CD8-positive, alpha-beta memory T cell (primary cell): ENCODE data around the gene LSR. TPM values are rescaled to one million over a fixed set of nuclear protein-coding genes. Genes with fewer than 3 reads are reported as not detected.

Source experiments
- CTCF ChIA-PET: fragments of 350-600 bp; sonication (Branson Sonifier 250); formaldehyde crosslinking; loops from one replicate; lab custom pipeline; 2021; ENCODE audit warnings: antibody characterized with exemption; lab: Charles Lee
- POLR2A ChIA-PET: fragments of 350-600 bp; sonication (Branson Sonifier 250); formaldehyde crosslinking; loops from one replicate; lab custom pipeline; 2021; ENCODE audit warnings: antibody characterized with exemption; lab: Charles Lee
- DNase-seq, 5 donors: peaks; one replicate each; pipeline versions ENCODE4 v3.0.0 to v3.0.0-alpha.2; 2020 to 2022; ENCODE audit warnings: mixed read lengths in 1 of 5
- H3K27ac ChIP-seq: one replicate; pipeline ENCODE4 v1.7.0; 2013; ENCODE audit warnings: low read depth, mild to moderate bottlenecking, low read length, moderate library complexity
- H3K27me3 ChIP-seq: 2 replicates; pipeline ENCODE4 v1.7.0; 2013; ENCODE audit warnings: low read length, mild to moderate bottlenecking; ENCODE audit not compliant: insufficient read depth, poor library complexity, severe bottlenecking
- H3K36me3 ChIP-seq: 2 replicates; pipeline ENCODE4 v1.7.0; 2013; ENCODE audit warnings: mild to moderate bottlenecking, low read length, moderate library complexity; ENCODE audit not compliant: insufficient read depth
- H3K4me1 ChIP-seq: 2 replicates; pipeline ENCODE4 v1.7.0; 2013; ENCODE audit warnings: mild to moderate bottlenecking, low read length, moderate library complexity; ENCODE audit not compliant: insufficient read depth
- H3K4me3 ChIP-seq: 2 replicates; pipeline ENCODE4 v1.7.0; 2013; ENCODE audit warnings: mild to moderate bottlenecking, low read length
- H3K9me3 ChIP-seq: 2 replicates; pipeline ENCODE4 v1.7.0; 2013; ENCODE audit warnings: mild to moderate bottlenecking, low read length
- H3K27ac Mint-ChIP-seq, 8 donors: one replicate each; pipeline ENCODE4 v1.8.0; 2020 to 2021; ENCODE audit warnings: mixed read lengths in 8 of 8, mild to moderate bottlenecking in 6 of 8, inconsistent platforms in 3 of 8, moderate library complexity in 3 of 8
- H3K27me3 Mint-ChIP-seq, 2 donors: one replicate each; pipeline ENCODE4 v1.8.0; 2020 to 2021; ENCODE audit warnings: mixed read lengths in 2 of 2, mild to moderate bottlenecking in 1 of 2, moderate library complexity in 1 of 2
- H3K36me3 Mint-ChIP-seq, 3 donors: one replicate each; pipeline ENCODE4 v1.8.0; 2020 to 2021; ENCODE audit warnings: mixed read lengths in 3 of 3, inconsistent platforms in 1 of 3, mild to moderate bottlenecking in 1 of 3
- H3K4me1 Mint-ChIP-seq, 3 donors: one replicate each; pipeline ENCODE4 v1.8.0; 2020 to 2021; ENCODE audit warnings: mixed read lengths in 3 of 3, inconsistent platforms in 1 of 3, mild to moderate bottlenecking in 1 of 3
- H3K4me3 Mint-ChIP-seq, 7 donors: one replicate each; pipeline ENCODE4 v1.8.0; 2020 to 2021; ENCODE audit warnings: mixed read lengths in 7 of 7, mild to moderate bottlenecking in 6 of 7, moderate library complexity in 4 of 7, inconsistent platforms in 2 of 7
- H3K9me3 Mint-ChIP-seq, 5 donors: one replicate each; pipeline ENCODE4 v1.8.0; 2020 to 2022; ENCODE audit warnings: mixed read lengths in 5 of 5, mild to moderate bottlenecking in 3 of 5, moderate library complexity in 2 of 5, inconsistent platforms in 1 of 5
- polyA plus RNA-seq: library from polyadenylated mRNA; unstranded; fragments of 300-500 nt; fragmentation: Illumina TruSeq; gene quantifications from one replicate; pipeline ENCODE4 v1.2.3, GENCODE V29; 2021
- total RNA-seq, 2 experiments: library from RNA; stranded (reverse); gene quantifications; one replicate each; pipeline ENCODE4 v1.2.3, GENCODE V29; 2021

Gene LSR
- total and polyA plus RNA-seq, 3 experiments from 2014 or later: 23.5 to 77.8 (median 27.5) TPM

GRCh38 chr19:35305181-35305580 lies 56.4 kb downstream of the LSR start:
- Histone ChIP-seq H3K36me3 (no peaks in the 10 kb centered on the region), H3K27me3 (no peaks in the 10 kb centered on the region), H3K27ac (peak overlapping the region; percentile 51), H3K4me3 (no peak overlapping the region), H3K4me1 (no peaks in the 10 kb centered on the region), H3K9me3 (no peaks in the 10 kb centered on the region)
- H3K9me3 Mint-ChIP-seq: no peaks in the 10 kb centered on the region
- ChIA-PET CTCF (no interaction called here), POLR2A (no interaction called here)
- H3K27ac Mint-ChIP-seq: peak overlapping the region in 1 of 8 donors; percentile 70
- H3K4me3 Mint-ChIP-seq: no peak overlapping the region
- no peaks in the 10 kb centered on the region for H3K36me3 Mint-ChIP-seq
- peaks cover 3 to 5% of the 10 kb centered on the region in 2 donors for H3K27me3 Mint-ChIP-seq
- no peak for DNase-seq
- H3K4me1 Mint-ChIP-seq: no peaks in the 10 kb centered on the region

DNA sequence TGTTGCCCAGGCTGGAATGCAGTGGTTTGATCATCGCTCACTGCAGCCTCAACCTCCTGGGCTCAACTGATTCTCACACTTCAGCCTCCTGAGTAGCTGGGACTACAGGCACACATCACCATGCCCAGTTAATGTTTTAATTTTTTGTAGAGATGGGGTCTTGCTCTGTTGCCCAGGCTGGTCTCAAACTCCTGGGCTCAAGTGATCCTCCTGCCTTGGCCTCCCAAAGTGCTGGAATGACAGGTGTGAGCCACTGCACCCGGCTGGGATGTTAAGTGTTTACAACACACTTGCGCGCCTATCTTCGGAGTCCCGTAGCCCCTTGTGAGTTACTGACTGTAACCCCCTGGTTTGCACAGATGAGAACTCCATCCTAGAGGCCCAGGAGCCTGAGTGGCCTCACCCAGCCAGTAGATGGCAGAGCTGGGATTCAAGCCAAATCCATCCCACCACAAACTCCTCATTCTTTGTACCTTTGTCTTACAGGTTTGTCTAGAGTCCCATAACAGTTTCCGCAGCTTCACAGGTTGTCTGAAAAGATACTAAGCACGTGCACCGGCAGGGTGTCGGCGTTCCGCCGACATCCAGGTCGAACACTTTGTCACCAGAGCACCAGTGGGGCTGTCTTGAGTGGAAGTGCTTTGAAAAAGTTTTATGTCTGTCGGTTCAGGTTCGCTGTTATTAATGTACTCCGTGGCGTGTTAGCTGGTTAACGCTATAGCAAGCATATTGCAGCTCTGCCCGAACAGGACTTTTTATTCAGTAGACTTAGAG lies 57.9 kb downstream of the LSR start:
- ChIA-PET CTCF (no interaction called here), POLR2A (no interaction called here)
- Histone ChIP-seq H3K4me3 (no peak overlapping the region), H3K4me1 (no peaks in the 10 kb centered on the region), H3K27ac (no peak overlapping the region), H3K36me3 (no peaks in the 10 kb centered on the region), H3K9me3 (no peaks in the 10 kb centered on the region), H3K27me3 (no peaks in the 10 kb centered on the region)
- no peaks in the 10 kb centered on the region for H3K36me3 Mint-ChIP-seq
- H3K9me3 Mint-ChIP-seq: no peaks in the 10 kb centered on the region
- peaks cover 5 to 8% of the 10 kb centered on the region in 2 donors for H3K27me3 Mint-ChIP-seq
- H3K27ac Mint-ChIP-seq: peak overlapping the region in 1 of 8 donors; percentile 29
- H3K4me3 Mint-ChIP-seq: no peak overlapping the region
- DNase-seq: no peak
- no peaks in the 10 kb centered on the region for H3K4me1 Mint-ChIP-seq

DNA sequence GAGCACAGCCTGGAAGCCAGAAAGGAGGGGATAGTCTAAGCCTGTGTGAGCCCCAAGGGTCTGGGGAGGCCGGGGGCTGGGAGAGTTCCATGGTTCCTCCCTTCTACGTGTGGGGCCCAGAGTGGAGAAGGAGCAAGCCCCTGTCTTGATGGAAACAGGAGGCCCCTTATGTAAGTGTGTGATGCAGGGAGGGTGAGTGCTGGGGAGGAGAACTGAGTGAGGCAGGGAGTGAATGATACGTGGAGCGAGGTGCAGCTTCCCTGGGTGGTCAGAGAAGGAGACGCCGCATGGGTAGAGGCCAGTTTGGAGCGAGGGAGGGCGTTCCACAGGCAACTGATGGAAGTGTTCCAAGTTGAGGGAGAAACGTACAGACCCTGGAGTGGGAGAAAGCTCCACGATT lies 59.1 kb downstream of the LSR start:
- Mint-ChIP-seq H3K4me1 (no peaks in the 10 kb centered on the region), H3K27me3 (peaks cover 4 to 8% of the 10 kb centered on the region in 2 donors), H3K9me3 (no peaks in the 10 kb centered on the region), H3K4me3 (no peak overlapping the region), H3K27ac (no peak overlapping the region), H3K36me3 (no peaks in the 10 kb centered on the region)
- H3K4me1 ChIP-seq: no peaks in the 10 kb centered on the region
- CTCF ChIA-PET: no interaction called here
- H3K4me3 ChIP-seq: no peak overlapping the region
- no peaks in the 10 kb centered on the region for H3K36me3 ChIP-seq
- DNase-seq: no peak
- no peaks in the 10 kb centered on the region for H3K27me3 ChIP-seq
- no peaks in the 10 kb centered on the region for H3K9me3 ChIP-seq
- POLR2A ChIA-PET: no interaction called here
- no peak overlapping the region for H3K27ac ChIP-seq

DNA sequence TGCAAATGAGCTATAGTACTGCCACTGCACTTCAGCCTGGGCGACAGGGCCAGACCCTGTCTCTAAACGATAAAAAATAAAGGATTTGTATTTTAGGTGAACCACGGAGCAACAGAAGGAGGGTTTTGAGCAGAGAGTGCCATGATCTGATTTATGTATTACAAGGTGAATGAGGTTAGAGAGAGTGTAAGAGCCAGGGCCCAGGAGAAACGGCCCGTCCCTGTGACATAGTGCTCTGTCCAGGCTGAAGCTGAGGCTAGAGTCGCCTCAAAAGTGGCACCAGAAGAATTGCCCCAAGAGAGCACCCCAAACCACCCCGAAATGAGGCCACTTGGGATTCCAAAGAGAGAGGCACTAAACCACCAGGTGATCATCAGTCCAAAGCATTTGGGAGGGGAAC lies 60.1 kb downstream of the LSR start:
- H3K36me3 Mint-ChIP-seq: no peaks in the 10 kb centered on the region
- CTCF ChIA-PET: no interaction called here
- H3K27ac Mint-ChIP-seq: no peak overlapping the region
- peak overlapping the region; percentile 61 for H3K27ac ChIP-seq
- no peak overlapping the region for H3K4me3 Mint-ChIP-seq
- H3K27me3 ChIP-seq: no peaks in the 10 kb centered on the region
- no peak overlapping the region for H3K4me3 ChIP-seq
- no peaks in the 10 kb centered on the region for H3K36me3 ChIP-seq
- H3K9me3 Mint-ChIP-seq: no peaks in the 10 kb centered on the region
- H3K9me3 ChIP-seq: no peaks in the 10 kb centered on the region
- POLR2A ChIA-PET: no interaction called here
- no peaks in the 10 kb centered on the region for H3K4me1 ChIP-seq
- no peak for DNase-seq
- no peaks in the 10 kb centered on the region for H3K4me1 Mint-ChIP-seq
- peaks cover 4 to 8% of the 10 kb centered on the region in 2 donors for H3K27me3 Mint-ChIP-seq

DNA sequence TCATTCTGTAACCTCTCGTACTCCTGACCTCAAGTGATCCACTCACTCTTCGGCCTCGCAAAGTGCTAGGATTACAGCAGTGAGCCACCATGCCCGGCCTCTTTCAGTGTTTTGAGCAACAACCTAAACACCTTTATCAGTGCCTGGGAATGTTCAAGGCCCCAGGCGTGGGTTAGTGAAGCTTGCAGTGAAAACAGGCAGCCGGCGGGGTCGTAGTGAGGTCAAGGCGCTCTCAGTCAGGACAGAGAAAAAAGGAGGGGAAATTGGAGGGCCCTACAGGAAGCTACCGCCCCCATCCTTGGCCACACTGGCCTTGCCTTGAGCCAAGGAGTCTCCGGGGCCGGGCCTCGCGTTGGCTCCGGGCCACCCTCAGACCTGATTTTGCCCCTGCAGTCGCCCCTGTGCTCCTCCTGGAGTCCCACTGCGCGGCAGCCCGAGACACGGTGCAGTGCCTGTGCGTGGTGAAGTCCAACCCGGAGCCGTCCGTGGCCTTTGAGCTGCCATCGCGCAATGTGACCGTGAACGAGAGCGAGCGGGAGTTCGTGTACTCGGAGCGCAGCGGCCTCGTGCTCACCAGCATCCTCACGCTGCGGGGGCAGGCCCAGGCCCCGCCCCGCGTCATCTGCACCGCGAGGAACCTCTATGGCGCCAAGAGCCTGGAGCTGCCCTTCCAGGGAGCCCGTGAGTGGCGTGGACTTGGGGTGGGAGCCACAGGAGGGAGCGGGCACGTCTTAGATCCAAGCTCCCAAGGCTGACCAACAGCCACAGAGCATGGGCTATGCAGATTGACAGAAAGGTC lies 60.9 kb downstream of the LSR start:
- Mint-ChIP-seq H3K9me3 (no peaks in the 10 kb centered on the region), H3K27ac (no peak overlapping the region), H3K4me1 (no peaks in the 10 kb centered on the region), H3K4me3 (no peak overlapping the region), H3K27me3 (peaks cover 4 to 8% of the 10 kb centered on the region in 2 donors), H3K36me3 (no peaks in the 10 kb centered on the region)
- Histone ChIP-seq H3K4me1 (no peaks in the 10 kb centered on the region), H3K4me3 (no peak overlapping the region), H3K27ac (peak overlapping the region; percentile 61), H3K9me3 (no peaks in the 10 kb centered on the region), H3K36me3 (no peaks in the 10 kb centered on the region), H3K27me3 (no peaks in the 10 kb centered on the region)
- DNase-seq: no peak
- CTCF ChIA-PET: no interaction called here
- POLR2A ChIA-PET: no interaction called here

DNA sequence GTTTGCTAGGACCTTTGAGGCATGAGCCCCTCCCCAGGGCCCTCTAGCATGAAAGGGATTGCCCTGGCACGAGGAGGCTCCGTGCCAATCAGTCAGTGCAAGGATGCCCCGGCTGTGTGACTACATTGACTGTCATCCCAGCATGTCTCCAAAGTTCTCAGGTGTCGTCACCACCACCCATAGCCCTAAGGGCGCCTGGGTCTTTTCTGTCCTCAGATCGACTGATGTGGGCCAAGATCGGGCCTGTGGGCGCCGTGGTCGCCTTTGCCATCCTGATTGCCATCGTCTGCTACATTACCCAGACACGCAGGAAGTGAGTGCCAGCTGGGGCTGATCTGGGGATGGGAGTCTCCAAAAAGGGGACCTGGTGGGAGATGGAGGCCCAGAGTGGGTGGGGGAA lies 61.5 kb downstream of the LSR start:
- Histone ChIP-seq H3K9me3 (no peaks in the 10 kb centered on the region), H3K27me3 (no peaks in the 10 kb centered on the region), H3K27ac (no peak overlapping the region), H3K36me3 (no peaks in the 10 kb centered on the region), H3K4me3 (no peak overlapping the region), H3K4me1 (no peaks in the 10 kb centered on the region)
- POLR2A ChIA-PET: interaction anchor here (0.8 kb wide), 1 partner anchor 116 kb away, joined by 3 read pairs; no protein-coding TSS in a partner anchor
- H3K4me3 Mint-ChIP-seq: no peak overlapping the region
- no peak overlapping the region for H3K27ac Mint-ChIP-seq
- H3K4me1 Mint-ChIP-seq: no peaks in the 10 kb centered on the region
- CTCF ChIA-PET: no interaction called here
- no peaks in the 10 kb centered on the region for H3K9me3 Mint-ChIP-seq
- peaks cover 4 to 8% of the 10 kb centered on the region in 2 donors for H3K27me3 Mint-ChIP-seq
- H3K36me3 Mint-ChIP-seq: no peaks in the 10 kb centered on the region
- DNase-seq: no peak

GRCh38 chr19:35310811-35311465 lies 62.1 kb downstream of the LSR start:
- Mint-ChIP-seq H3K27me3 (peaks cover 4 to 8% of the 10 kb centered on the region in 2 donors), H3K4me1 (no peaks in the 10 kb centered on the region), H3K4me3 (no peak overlapping the region), H3K9me3 (no peaks in the 10 kb centered on the region), H3K36me3 (no peaks in the 10 kb centered on the region), H3K27ac (no peak overlapping the region)
- Histone ChIP-seq H3K4me1 (no peaks in the 10 kb centered on the region), H3K27me3 (no peaks in the 10 kb centered on the region), H3K9me3 (no peaks in the 10 kb centered on the region), H3K27ac (no peak overlapping the region), H3K36me3 (no peaks in the 10 kb centered on the region), H3K4me3 (no peak overlapping the region)
- no peak for DNase-seq
- ChIA-PET CTCF (no interaction called here), POLR2A (interaction anchor here (0.8 kb wide), 1 partner anchor 117 kb away, joined by 3 read pairs; no protein-coding TSS in a partner anchor)
